ENCODE measurements around the gene EPS8L2.

EPS8L2 gene

GRCh38 chr11:690738-691633 is 15.0 kb upstream of the EPS8L2 start:
- DNase-seq: no peak

GRCh38 chr11:691710-692590 is 14.1 kb upstream of the EPS8L2 start:
- DNase-seq: no peak

- DNase-seq: no peak
Observed at GRCh38 chr11:692824-693414, 13.1 kb upstream of the EPS8L2 start.

DNA sequence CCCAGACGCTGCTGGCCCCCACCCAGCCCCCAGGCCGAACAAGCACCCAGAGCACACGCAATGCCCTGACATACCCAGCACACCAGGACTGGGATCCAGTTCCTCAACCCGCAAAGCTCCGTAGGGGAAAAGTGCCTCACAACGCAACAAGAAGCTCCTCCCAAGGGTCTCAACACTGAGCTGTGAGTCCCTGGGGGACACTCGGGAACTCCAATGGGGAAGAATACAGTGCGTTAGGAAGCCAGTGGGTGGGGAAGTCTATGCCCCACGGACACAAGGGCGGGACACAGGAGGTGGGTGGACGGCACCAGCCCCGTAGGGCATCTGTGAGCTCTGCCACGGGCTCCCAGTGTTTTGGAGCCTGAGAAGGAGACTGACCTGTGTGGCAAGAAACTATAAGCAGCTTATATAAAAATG is 12.6 kb upstream of the EPS8L2 start:
- no peak for DNase-seq

- no peak for DNase-seq
Observed at GRCh38 chr11:693887-694562, 12.0 kb upstream of the EPS8L2 start.

DNA sequence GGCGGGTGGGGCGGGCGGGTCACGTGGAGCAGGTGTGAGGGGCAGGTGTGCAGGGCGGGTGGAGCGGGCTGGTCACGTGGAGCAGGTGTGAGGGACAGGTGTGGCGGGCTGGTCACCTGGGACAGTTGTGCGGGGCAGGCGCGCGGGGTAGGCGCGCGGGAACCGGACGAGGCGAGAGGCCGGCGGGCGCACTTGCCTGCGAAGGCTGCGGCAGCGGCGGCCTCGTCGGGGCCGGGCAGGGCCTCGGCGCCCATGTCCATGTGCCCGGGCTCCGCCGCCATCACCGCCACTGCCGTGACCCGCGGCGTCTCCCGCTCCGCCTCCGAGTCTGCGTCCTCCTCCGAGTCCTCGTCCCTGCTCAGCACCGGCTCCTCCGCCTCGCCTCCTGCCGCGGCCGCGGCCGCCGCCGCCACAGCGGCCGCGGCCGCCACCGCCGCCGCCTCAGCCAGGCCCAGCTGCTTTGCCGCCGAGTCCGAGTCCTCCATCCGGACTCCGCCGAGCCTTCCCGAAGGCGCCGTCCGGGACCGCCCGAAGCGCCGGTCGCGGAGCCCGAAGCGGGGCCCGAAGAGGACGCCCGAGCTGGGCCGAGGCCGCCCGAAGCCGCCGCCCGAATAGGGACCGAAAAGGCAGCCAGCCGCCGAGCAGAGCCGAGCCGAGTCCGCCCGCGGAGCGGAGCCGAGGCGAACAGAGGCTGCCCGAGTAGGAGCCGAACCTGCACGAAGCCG is 11.3 kb upstream of the EPS8L2 start, which contains the start of gene DEAF1:
Gene DEAF1, minus strand, starts transcription at position 660 of the 725 bp plus-strand sequence. Its CDS starts 175 bp downstream, at position 485.
- peak; percentile 88 for DNase-seq

GRCh38 chr11:695288-695537 is 10.8 kb upstream of the EPS8L2 start:
- DNase-seq: no peak

DNA sequence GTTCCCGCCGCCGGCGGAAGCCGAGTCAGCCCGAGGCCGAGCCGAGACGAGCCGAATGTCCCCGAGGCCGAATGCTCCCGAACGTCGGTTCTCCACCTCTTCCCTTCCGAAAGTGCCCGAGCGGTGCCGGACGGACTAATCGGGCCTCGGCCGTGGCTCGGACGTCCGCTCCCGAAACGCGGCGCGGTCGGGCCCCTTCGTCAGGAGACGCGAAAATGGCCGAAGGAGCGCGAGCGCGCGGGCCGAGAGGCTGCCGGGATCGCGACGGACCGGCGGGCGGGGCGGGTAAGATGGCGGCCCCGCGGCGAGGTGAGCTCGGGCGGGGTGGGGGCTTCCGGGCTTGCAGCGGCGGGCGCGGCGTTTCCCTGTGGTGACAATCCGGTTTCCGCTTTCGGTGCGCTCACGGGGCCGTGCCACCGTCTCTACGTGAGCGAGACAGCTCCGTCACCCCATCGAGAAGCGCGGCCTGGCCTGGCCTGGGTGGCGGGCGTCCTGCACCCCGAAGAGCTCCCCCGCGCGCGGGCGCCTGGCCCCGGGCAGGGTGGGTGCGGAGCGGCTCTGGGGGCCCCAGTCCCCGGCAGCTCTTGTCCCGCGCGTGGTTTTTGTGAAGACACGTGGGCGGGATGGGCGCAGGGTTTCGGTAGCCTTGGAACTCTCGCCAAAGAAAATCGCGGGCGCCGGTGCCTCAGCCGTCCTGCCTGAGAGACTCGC is 10.3 kb upstream of the EPS8L2 start, which contains the start of gene TMEM80:
Gene TMEM80, plus strand, starts transcription at position 279 of the 711 bp plus-strand sequence. Its CDS starts 12 bp downstream, at position 291.
- DNase-seq: peak; percentile 82

DNA sequence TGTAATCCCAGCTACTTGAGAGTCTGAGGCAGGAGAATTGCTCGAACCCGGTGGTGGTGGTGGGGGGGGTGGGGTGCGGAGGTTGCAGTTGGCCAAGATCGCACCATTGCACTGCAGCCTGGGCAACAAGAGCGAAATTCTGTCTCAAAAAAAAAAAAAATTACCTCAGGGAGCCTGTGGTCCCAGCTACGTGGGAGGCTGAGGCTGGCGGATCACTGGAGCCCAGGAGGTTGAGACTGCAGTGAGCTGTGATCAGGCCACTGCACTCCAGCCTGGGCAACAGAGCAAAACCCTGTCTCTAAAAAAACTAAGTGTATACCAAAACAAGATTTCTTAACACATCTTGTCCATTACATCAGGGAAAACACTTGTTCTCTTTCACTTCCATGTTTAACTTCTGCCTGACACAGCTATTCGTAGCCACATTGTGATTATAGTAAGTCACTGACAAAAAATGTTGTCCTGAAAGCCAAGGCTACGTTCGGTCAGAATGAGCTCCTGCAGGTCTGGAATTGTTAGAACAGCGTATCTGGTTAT is 9.0 kb upstream of the EPS8L2 start:
- DNase-seq: no peak

DNA sequence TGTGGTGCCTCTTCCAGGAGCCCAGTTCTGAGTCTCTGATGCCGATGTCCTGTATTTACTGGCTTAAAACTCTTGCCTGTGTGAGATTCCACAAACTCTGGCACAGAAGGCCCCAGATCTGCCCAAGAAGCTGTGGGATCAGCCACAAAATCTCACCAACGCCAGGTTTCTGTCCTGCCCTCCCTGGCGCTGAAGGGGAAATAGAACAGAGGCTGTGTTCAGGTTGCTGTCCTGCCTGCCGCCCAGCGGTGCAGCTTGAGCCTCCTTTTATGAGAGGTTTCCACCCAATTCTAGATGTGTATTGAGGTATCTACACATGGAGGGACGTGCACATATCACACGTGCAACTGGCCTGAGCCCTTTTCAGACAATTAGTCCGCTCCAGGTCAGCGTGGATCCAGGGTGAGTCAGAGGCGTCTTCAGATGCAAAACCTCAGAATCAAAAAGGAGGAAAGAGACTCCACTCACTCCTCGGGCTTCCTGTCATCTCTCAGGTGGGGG is 8.2 kb upstream of the EPS8L2 start:
- DNase-seq: no peak

DNA sequence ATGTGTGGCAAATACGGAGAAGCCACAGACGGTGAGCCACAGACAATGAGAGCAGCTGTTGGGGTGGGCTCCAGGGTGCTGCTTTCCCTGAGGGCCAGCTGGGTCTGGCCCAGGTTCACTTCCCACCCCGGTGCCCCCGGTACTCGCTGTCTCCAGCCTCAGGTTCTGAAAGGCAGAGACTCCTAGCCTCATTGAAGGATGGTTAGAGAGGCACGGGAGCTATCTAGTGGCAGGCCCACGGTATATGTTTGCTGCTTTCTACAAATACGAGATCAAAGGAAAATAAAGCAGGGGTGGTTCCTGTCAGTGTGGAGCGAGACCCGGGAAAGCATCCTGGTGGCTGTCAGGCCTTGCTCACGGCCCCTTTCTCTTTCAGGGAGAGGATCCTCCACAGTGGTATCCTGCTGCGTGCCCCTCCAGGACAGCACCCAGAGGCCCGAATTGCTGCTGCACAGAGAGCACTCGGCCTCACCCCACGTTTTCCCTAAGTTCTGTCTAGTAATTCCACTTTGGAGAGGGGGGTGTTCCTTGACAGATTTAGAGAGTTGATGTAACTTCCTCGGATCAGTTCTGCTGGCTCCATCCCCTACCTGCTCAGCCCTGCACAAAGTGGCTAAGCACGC is 7.4 kb upstream of the EPS8L2 start:
- DNase-seq: no peak

DNA sequence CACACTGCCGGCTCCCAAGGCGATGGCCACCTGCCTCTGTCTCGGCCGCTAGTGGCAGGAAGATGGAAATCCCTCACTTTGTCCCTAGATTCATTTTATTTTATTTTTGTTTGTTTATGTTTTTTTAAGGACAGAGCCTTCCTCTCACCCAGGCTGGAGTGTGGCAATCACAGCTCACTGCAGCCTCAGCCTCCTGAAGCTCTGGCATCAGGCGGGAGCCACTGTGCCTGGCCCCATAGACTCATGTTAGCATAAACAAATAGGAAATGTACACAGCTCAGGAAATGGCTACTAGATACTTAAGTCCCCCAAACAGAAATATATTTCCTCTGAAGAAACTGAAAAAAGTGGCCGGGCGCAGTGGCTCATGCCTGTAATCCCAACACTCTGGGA is 6.9 kb upstream of the EPS8L2 start:
- no peak for DNase-seq

GRCh38 chr11:699753-700152 is 6.3 kb upstream of the EPS8L2 start:
- DNase-seq: no peak

DNA sequence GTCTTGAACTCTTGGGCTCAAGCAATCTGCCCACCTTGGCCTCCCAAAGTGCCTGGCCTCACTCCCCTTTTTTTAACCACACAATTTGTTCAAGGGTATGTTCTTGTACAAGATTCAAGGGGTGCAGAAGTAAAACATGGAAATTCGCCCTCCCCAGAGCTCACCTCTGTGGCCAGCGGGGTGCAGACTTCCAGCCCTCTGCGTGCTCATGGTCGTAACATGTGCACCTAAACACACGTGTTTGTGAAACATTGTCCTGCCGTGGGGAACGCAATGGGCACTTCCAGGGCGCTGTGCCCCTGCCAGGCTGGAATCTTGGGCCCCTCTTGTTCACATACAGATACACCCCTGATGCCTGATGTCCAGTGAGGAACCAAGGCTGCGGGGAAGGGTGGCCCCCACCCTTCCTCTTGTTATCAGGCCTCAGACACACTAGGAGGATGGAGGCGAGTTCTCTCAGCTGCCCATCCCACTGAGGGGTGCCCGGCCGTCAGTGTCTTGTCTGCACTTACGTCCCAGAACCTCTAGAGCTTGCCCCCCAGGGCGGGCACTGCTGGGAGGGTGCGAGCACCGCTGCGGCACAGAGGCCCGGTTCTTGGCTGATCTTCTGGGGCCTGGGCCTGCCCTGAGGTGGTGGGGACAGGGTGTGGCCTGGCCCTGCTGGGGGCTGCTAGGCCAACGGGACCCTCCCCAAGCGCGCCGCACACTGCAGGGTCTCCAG is 4.1 kb upstream of the EPS8L2 start:
- DNase-seq: no peak

- DNase-seq: no peak
Observed at GRCh38 chr11:702462-703461, 3.3 kb upstream of the EPS8L2 start.

- DNase-seq: no peak
Observed at GRCh38 chr11:703506-703905, 2.5 kb upstream of the EPS8L2 start.

DNA sequence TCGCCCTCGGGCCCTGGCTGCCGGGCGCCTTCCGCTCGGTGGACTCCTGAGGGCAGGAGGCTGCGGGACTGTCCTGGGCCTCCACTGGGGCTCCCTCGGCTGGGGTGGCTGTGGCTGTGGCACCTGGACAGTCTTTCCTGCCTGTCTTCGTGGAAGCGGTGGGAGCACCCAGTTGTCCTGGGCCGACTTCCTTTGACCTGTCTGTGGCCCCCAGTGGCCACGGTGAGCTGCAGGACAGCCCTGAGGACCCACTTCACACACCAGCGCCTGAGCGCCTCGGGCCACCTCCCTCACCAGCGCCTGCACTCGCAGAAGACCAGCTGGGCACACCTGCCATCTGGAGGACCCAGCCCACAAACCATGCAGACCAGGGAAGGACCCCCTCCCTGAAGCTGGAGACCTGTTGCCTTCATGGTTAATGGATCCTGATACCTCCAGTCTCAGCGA is 1.8 kb upstream of the EPS8L2 start:
- no peak for DNase-seq

All from NCI-H2171 treated with DMSO at 0.1 percent for 48 hours (cell line).